RPMI7951 (cell line): ENCODE data around the gene PPFIBP1. TPM values are rescaled to one million over a fixed set of nuclear protein-coding genes. Genes with fewer than 3 reads are reported as not detected.
"Not testable (repeated sequence)": the region's sequence is repeated elsewhere in the genome, so short reads cannot be mapped to it uniquely, and the experiment has no call there.

Experiments used
- DNase-seq: peaks from one replicate; pipeline ENCODE4 v3.0.0-alpha.2; 2012; ENCODE audit warnings: low read depth
- total RNA-seq: library from RNA; depleted of rRNA; stranded (reverse); fragments of >200 nt; shearing (Covaris generic); gene quantifications from 2 replicates; pipeline ENCODE4 v1.2.3, GENCODE V29; 2014

The PPFIBP1 gene
- total RNA-seq, 1 experiment from 2014 or later = 58.0 TPM

DNA sequence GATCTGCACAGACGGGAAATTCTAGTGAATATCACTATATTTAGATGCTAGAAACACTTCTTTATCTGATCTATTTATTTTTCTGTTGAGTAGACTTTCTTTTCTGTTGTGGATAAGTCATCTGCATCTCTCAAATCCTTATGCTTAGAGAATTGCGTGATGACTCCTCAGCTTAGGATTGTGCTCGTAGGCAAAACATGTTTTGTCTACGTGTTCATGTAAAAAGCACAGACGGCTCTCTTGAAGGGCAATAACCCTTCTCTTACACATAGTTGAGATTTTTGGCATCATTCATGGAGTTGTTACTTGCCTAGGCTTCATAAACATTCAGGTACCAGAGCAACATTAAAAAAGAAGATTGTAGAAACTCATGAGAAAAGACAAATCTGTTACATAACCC is 18.6 kb downstream of the PPFIBP1 start:
- peak; percentile 89 for DNase-seq

DNA sequence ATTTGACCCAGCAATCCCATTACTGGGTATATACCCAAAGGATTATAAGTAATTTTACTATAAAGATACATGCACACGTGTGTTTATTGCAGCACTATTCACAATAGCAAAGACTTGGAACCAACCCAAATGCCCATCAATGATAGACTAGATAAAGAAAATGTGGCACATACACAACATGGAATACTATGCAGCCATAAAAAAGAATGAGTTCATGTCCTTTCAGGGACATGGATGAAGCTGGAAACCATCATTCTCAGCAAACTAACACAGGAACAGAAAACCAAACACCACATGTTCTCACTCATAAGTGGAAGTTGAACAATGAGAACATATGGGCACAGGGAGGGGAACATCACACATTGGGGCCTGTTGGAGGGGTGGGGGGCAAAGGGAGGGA is 20.9 kb downstream of the PPFIBP1 start:
- DNase-seq = not testable (repeated sequence)

DNA sequence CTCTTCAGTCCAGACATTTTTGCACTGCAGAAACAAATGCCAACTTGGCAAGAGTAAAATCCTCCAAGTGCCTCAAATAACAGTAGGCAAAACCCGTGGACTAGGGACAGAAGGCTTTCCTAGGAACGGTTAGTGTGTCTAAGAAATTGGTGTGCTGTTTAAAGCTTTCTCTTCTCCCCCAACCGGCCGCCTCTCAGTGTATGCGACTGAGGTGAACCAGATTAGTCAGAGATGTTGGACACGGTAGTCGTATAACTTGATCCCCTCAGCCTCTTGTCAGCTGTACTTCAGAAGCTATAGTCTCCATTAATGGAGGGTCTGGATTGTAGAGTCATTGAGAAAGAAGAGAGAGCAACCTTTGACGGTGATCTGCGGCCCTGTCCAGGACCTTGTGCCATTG is 21.7 kb downstream of the PPFIBP1 start:
- no peak for DNase-seq

GRCh38 chr12:27547592-27547991 is 23.6 kb downstream of the PPFIBP1 start:
- DNase-seq = no peak

GRCh38 chr12:27548301-27549199 is 24.5 kb downstream of the PPFIBP1 start:
- no peak for DNase-seq

- peak; percentile 87 for DNase-seq
These were observed 25.3 kb downstream of the PPFIBP1 start for GRCh38 chr12:27549236-27549800.

GRCh38 chr12:27549801-27550652 is 26.0 kb downstream of the PPFIBP1 start:
- DNase-seq = peak; percentile 96

DNA sequence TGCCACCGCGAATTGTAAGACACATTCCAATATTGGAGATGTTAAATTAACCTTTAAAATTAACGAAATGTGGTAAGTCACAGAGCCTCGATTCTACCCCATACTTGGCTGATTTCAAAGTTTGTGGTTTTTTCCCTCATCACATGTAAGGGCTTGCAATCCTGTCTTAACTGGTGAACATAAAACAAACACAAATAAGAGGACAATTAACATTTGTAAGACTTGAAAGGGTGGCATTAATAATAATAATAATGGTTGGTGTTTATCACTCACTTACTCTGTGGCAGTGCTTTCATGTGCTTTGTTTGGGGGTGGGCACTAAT is 26.6 kb downstream of the PPFIBP1 start:
- no peak for DNase-seq

DNA sequence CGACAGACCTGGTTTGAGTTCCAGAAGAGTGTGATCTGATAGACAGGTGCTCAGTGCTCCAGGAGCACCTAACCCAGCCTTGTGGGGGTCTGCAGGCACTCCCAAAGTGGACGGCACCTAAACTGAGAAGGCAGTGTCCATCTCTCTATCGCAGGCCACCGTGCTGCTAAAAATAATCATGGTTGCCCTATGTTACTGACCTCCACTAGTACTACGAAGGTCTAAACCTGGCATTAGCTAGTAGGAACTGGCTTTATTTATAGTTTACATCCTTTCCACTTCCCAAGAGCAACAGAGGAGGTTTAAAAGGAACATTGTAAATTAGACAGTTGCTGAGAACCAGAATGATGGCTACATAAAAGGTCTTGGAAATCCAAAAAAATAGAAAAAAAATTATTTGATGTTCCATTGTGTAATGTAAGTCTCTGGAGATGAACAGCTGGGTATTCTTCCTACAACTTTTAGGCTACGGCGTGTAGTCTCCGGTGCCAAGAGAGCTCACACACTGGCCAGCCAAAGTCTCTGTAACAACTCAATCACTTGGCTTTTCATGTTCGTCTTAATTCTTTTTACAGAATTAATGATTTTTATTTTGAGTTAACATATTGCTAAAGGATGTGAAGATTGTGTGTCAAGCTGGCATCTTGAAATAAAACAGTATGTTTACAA is 27.3 kb downstream of the PPFIBP1 start:
- no peak for DNase-seq

GRCh38 chr12:27552235-27552634 is 28.2 kb downstream of the PPFIBP1 start:
- DNase-seq = no peak

DNA sequence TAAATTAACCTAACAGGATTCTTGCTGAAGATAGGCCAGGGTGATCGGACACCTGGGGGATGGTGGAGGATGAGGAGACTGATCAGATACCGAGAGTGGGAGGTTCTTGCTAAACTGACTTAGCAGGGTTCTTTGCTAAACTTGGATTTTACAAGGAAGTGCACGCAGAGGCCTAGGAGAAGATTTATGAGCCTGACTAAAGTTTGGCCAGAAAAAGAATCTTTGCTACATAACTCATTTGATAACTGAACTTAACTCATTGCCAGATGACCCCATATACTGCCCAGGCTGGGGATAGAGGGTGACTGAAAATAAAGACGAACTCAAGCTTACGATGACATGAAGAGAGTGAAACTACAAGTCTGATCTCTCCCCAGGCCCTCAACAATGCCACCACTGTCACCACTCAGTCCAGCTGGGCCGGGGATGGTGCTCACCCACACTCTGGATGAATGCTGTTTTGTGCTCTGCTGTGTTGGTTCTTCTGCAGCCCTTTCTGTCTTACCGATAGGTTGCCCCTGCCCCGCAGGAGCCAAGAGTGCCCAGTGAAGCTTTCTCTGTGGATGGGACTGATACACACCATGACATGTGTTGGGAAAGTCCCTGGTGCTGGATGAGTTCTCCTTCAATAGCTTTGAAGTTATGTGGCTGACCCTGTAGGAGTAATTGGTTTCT is 29.0 kb downstream of the PPFIBP1 start:
- DNase-seq = peak; percentile 75

DNA sequence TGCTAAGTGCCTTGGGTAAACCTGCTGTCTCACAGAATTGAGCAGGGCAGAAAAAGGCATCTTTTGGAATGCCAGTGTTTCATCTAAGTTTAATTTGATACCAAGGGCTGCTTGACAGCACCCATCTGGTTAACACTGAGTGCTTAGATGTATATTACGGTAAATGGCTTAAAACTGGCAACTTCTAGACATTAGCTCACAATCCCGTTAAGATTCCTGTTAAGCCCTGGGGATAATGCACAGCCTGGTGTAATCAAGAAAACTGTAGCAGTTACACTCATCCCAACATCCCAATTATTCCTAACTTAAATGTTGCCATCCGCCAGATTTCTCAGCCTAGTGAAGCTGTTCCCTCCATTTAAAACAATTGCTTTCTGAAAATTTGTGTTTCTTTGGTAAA is 29.9 kb downstream of the PPFIBP1 start:
- DNase-seq = no peak

GRCh38 chr12:27554421-27555186 is 30.6 kb downstream of the PPFIBP1 start:
- peak; percentile 85 for DNase-seq

DNA sequence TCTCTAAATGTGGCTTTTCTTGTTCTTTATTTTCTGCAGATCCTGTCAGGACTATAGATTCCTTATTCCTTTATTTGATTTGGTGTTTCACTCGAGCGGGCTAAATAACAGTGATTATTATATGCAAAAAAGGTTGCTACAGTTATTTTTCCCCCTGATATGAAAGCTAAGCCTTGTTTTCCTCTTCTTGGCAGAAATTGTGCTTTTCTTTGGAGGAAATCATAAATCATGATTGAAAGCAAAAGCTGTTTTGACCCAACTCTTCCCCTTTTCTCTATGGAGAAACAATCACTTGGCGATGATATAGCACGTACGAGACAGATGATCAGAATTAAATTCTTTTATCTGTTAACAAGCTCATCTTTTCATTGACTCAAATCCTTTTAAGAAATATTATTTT is 31.4 kb downstream of the PPFIBP1 start:
- no peak for DNase-seq

DNA sequence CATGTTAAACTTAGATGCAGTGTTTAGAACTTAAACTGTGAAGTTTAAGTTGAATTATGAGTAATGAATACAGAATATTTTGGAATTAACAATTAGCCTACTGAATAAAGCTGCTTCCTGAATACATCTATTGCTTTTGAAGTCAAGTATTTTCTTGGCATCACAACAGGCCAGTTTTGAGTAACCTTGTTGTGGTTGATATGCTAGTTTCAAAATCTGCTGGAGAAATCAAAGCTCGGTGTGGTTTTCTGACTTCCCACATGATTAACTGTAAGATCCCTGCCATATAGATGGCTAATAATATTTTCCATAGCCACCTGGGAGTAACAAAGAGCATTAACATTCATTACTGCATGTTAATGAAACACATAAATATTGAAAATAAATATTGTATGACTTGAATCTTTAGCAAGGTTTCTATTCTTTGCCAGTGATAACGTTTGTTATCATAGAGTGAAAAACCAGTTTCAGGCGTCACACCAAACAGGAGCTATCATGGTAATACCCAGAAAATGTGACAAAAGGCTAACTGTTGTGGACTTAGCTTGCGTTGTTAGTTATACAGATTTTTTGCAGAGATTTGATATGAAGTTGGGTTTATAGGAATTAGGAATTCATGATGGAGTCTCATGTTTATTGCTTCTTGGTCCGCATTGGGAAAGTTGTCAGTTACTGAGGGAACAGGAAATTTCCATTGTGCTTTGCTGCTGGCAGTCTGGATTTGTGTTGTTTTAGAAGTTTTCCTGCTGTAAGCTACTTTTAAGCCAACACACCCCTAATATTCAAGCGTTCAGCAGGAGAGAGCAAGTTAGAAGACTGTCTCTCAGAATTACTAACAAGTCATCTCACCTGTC is 32.1 kb downstream of the PPFIBP1 start:
- peak; percentile 76 for DNase-seq

GRCh38 chr12:27560126-27560525 is 36.1 kb downstream of the PPFIBP1 start:
- DNase-seq = peak; percentile 68

GRCh38 chr12:27561535-27562350 is 37.7 kb downstream of the PPFIBP1 start:
- peak; percentile 51 for DNase-seq

DNA sequence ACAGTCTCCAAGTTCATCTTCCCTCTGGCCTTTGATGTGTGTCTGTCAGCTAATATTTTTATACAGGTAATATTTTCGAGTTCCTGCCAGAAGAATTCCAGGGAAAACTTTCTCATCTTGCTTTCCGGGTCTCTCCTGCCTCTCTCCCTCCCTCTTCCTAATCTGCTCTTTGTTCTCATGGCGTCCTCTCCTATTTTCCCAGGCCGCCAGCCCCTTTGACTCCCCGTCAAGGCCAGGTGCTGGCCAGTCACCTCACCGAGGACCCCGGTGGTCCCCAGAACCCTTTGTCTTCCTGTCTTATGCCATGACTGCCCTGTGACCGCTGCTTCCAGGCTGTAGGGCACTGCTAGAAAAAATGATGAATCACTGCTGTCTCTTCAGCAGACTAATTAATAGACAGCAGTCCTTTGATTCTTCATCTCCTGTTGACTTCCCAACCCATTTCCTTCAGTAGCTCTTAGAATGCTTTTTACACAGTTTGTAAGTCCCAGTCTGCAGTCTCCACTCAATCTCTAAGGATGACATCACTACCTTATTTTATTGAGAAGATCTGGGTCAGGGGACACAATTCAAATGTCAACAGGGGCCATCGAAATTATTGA is 40.7 kb downstream of the PPFIBP1 start:
- DNase-seq = peak; percentile 71
